GM19043 (cell line): Measurements from ENCODE around the gene PLEKHO1.
"Not testable (repeated sequence)": the region's sequence is repeated elsewhere in the genome, so short reads cannot be mapped to it uniquely, and the experiment has no call there.

Source experiments
- ATAC-seq: cut with Tn5 transposase; IDR thresholded peaks from one replicate; pipeline ENCODE4 v1.9.1; 2021; ENCODE audit warnings: low read depth; ENCODE audit not compliant: unreplicated experiment

PLEKHO1 gene, protein sequence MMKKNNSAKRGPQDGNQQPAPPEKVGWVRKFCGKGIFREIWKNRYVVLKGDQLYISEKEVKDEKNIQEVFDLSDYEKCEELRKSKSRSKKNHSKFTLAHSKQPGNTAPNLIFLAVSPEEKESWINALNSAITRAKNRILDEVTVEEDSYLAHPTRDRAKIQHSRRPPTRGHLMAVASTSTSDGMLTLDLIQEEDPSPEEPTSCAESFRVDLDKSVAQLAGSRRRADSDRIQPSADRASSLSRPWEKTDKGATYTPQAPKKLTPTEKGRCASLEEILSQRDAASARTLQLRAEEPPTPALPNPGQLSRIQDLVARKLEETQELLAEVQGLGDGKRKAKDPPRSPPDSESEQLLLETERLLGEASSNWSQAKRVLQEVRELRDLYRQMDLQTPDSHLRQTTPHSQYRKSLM

DNA sequence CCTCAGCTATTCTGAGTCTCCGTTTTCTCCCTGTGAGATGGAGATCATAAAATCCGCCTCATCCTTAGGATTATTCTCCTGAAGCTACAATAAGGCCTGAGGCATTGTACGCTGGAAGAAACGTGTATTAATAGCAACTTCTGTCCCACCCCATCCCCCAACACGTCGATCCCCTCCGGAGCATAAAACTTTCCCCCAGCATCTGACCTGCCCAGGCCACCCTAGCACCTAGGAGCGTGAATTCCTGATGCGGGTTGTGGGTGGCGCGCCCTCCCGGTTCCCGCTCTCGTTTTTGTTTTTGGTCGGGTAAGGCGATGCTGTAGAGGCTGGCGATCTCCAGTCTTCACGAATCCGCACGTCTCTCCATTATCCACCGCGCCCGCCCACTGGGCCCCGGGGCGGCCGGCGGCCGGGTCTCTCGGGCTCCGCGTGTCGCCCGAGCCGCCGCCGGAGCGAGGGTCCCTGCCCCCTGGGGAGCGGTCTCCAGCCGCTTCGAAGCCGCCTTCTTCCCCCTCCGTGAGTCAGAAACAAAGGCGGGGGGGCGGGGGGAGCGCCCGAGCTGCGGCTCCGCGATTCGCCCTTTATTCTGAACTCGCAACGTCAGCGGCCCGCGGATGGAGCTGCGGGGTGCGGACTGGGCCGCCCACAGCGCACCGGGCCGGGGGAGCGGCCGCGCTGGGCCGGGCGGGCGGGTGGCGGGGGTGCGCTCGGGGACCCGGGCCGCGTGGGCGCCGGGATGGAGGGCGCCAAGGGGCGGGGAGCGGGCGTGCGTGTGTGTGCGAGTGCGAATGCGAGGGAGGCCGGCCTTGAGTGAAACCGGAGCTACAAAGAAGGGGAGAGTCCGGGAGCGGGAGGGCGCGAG lies at the start of gene PLEKHO1:
Gene PLEKHO1, plus strand, starts transcription at position 646 of the 862 bp plus-strand sequence. CDS start 342 bp downstream, outside the sequence.
- no peak for ATAC-seq

DNA sequence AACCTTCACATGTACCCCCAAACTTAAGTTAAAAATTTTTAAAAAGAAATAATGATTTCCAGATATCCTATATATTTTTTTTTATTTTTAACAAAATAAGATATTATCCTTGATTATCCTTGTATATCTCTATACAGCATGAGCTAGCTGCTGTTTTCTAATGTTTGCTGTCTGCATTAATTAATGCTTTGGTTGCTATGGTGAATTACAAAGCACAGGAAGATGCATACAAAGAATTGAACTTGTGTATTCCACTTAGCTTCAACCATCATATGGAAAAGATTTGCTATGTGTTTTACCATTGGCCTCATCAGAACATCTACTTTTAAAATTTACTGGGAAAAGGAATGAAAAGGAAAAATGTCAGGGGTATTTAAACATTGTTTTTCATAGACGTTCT lies 46.7 kb upstream of the PLEKHO1 start:
- ATAC-seq = no peak

DNA sequence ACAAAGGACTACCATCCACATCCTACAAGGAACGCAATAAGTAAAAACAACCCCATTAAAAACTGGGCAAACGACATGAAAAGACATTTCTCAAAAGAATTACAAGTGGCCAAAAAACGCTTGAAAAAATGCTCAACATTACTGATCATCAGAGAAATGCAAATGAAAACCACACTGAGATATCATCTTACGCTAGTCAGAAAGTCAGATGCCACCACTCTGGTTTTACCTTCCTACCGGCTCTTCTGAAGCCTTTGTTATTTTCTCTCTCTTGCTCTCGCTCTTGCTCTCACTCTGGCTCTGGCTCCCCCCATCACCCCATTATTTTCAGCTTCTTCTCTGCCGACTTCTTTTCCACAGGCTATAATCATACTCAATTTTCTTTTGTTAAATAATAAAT lies 43.4 kb upstream of the PLEKHO1 start:
- no peak for ATAC-seq

DNA sequence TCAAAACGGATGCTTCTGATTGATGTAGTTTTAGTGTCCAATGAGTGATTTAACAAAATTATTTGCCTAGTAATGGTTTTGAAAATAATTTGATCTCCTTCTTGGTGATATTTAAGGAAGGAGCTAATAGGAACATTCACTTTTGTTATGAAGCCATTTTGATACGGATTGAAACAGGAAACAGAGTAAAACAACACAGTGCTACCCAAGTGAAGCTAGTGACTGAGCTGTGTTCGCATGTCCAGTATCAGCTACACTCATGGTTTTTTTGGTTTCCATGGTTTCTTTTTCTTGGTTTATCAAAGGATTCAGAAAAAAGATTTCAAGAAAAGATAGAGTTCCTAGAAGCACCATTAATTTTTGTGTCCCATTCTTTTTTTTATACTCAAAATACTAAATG lies 40.1 kb upstream of the PLEKHO1 start:
- ATAC-seq = no peak

DNA sequence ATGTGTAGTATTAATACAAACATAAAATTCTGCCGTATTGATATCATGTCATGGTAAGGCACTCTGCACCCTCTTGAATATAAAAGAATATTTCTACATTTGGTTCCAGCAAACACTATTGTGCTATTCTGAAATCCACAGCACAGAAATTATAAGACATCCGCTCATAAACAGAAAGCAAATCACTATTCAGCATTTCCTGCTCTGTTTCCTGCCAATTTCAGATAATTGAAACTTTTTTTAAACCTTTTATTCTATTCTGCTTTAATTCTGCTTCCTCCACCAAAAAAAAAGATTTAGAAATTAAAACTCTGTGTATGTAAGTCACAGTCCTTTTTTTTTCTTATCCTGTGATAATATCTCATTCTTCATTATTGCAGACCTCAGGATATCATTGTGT lies 39.6 kb upstream of the PLEKHO1 start:
- ATAC-seq = no peak

DNA sequence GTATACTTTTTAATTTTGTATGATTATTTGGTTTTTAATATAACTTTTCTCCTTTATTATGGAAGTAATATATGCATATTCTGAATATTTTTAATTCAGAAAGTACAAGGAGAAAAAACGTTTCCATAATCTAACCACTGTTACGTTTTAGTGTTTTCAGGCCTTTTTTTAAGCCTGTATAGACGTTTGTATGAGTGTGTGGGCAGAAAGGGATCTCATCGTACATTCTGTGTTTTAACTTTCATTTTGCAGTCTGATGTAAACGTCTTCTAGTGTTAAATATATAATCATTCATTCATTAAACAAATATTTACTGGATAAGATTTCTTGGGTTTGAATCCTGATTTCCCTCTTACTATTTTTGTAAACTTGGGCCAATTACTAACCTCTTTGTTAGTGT lies 38.0 kb upstream of the PLEKHO1 start:
- ATAC-seq = no peak

DNA sequence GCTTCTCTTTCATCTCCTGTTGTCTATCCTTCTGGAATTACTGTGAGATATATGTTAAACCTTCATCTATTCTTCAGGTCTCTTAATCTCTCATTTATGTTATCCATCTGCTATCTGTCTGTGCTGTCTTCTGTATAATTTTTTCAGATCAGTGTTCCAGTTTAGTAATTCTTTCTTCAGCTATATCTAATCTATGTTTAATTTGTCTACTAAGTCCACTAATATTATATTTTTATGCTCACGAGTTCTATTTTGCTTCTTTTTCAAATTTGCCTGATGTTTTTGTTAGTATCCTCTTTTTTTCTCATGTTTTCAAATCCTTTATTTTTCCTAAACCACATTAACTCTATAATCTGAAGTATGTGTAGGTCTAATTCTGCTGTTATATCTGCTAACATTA lies 34.6 kb upstream of the PLEKHO1 start:
- no peak for ATAC-seq

DNA sequence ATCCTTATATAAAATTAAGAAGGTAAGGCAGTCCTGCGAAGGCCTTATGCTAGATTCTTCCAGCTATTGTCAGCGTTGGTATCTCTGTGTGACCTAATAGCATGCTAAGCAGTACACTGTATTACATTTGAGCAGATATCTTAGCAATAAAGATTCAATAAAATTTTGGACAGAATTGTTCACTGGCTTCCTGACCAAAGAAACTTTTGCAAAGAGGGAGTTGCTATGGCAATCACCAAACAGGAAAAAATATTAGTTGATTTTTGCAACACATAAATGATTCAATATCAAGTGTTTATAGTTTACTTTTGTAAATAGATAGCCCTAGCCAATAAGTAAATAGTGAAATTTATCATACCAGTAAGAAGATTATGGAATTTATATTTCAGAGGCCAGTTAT lies 31.0 kb upstream of the PLEKHO1 start:
- no peak for ATAC-seq

DNA sequence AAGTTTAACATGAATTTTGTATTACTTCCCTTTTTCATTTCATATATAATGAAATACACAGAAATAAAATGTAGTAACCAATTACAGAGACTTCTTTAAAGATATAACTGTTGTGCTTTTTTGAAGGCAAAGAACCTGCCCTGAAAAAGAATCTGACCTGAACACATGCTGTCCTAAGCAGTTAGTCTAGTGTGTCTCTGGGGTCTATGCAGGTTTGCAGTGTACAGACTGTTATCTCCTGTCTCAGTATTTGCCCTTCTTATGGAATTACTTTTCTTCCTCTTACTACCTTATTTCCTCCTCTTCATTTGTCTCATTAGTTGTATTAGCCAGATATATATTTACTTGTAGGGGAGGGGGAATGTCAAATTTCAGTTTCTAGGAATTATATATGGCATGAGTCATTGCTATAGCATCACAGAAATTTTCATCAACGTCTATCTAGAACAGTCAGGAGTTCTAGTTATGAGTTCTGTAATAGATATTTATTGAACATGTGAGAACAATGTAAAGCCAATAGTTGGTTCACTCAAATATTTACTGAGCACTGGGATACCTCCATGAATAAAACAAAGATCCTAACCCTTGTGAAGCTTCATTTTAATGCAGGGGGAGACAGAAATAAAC lies 28.4 kb upstream of the PLEKHO1 start:
- ATAC-seq = no peak

DNA sequence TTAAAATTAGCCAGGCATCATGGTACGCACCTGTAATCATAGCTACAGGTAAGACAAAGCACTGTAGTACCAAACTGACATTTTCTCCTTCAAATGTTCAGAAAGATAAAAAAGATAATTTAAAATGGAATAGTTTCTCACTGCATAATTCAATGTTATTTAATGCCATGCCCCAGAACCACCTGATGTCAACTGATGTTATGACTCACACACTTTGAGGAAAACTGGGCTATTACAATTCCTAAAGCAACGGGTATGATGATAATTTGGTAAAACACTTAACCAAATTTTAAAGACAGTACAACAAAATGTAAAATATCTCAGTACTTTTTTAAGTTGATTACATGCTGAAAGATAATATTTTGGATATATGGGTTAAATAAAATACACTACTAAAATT lies 22.9 kb upstream of the PLEKHO1 start:
- no peak for ATAC-seq

DNA sequence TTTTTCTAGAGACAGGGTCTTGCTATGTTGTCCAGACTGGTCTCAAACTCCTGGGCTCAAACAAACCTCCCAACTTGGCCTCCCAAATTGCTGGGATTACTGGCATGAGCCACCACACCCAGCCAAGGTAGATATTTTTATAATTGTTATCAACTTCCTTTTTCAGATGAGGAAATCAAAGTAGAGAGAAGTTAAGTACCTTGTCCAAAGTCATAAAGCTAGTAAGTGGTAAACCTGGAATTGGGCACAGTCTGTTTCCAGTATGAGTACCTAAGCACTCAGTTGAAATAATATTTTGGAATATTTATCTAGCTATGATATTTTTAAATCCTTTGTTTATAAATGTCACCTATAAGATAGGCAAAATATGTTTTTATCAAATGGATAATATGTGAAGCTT lies 22.3 kb upstream of the PLEKHO1 start:
- no peak for ATAC-seq

DNA sequence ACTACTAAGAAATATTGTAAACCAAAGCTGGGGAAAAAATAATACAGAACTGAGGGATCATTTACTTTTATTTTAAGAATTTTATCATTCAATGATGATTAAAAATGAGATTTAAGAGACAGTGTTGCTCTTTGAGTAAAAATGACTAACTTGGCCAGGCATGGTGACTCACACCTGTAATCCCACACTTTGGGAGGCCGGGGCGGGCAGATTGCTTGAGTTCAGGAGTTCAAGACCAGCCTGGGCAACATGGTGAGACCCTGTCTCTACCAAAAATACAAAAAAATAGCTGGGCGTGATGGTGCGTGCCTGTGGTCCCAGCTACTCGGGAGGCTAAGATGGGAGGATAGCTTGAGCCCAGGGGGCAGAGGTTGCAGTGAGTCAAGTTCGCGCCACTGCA lies 21.8 kb upstream of the PLEKHO1 start:
- no peak for ATAC-seq

DNA sequence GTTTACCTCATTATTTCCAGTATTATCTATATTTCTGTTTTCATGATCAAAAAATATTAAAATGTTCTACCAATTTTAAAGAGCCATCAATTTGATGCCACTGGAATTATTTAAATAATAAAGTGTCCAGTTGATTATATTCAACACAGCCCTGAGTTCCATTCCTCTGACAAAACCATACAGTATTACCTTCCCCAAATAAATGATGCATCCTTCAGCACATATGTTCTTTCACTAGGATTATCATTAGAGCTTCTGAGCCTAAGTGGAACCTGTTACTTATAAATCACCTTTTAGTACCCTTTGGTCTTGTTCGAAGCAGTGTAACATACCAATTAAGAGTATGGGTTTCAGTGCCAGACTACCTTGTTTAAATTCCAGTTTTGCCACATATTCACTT lies 17.3 kb upstream of the PLEKHO1 start:
- ATAC-seq = no peak

DNA sequence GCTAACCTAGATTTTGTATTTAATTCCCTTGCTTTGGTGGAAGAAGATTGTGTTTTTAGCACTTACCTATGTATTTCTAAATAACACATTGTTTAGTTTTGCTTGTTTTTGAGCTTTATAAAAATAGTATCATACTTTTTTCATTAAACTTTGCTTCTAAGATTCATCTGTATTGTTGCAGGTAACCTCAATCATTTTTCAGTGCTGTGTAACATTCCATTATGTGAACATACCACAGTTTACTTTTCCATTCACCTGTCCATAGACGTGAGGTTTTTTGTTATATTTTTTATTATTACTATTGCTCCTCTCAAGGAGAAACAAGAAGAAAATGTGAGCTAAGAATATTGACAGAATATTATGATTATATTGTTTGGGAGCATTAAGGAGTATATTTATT lies 15.2 kb upstream of the PLEKHO1 start:
- no peak for ATAC-seq

DNA sequence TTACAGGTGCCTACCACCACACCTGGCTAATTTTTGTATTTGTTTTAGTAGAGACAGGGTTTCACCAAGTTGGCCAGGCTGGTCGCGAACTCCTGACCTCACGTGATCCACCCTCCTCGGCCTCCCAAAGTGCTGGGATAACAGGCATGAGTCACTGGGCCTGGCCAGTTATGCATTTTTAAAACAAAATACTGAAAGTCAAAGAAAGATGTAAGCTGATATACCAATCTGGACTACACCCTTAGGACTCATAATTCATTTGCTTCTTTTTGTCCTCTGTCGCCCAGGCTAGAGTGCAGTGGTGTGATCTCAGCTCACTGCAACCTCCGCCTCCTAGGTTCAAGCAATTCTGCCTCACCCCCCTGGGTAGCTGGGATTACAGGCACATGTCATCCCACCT lies 14.3 kb upstream of the PLEKHO1 start:
- ATAC-seq = not testable (repeated sequence)

DNA sequence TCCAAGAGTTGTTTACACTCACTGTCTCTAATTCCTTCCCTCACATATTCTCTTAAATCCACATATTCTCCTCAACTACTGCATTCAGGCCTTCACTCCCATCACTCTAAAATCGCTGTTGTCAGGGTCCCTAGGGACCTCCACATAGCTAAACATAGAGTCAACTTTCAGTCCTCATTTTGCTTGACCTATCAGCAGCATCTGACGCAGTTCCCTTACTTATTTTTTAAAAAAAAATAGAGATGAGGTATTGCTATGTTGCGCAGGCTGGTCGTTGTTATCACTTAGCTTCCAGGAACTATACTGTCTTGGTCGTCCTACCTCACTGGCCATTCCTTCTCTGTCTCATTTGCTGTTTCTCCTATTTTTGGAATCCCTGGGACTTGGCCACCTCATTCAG lies 11.7 kb upstream of the PLEKHO1 start:
- no peak for ATAC-seq

DNA sequence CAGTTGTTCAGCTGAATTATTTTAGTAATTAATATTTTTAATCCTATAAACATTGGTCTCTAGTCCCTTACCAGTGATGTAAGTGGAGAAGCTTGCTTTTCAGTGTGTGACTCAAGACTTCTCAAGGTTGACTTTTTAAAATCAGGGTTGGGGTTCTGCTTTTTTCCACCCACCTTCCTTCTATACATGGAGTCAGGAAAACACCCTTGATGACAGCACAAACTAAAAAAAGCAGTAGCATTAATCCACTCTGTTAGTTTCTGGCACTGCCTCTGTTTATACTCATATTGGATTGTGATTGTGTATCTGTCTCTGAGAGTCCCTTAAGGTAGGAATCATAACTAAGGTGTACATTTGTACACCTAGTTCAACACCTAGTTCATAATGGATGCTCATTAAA lies 8.3 kb upstream of the PLEKHO1 start:
- ATAC-seq = no peak

DNA sequence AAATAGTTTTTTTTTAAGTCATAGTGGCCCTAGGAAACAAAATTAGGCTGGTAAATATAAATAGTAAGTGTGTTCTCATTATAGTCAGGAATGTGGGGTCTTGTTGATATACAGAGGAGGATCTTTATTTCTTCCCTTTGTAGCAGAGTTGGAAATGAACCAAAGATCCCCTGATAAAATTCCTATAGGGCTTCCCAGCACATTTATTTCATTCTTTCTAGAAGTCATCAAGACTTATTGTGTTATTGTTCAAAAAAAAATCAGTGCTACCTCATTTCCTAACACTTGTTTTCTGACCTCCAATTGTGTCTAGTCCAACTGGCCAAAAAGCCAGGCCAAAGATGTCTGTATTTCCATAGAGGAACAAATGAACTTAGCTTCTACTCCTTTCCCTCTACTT lies 7.6 kb upstream of the PLEKHO1 start:
- no peak for ATAC-seq

DNA sequence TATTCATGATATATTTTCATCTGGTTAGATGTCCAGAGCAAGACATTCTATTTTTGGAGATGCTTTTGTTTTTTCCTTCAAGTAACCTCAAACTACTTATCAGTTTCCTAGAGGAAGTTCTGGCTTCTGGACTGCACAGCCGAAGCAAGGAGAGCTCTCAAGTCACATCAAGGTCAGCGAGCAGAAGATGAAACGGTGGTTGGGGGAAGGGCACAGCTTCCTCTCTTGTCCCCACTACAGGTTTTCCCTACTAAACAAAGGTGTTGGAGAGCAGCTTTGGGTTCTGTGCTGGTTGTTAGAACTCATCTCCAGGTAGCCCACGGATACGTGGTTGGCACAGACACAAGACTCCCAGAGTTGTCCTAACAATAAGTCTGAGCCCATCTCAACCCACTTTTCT lies 5.1 kb upstream of the PLEKHO1 start:
- ATAC-seq = no peak

DNA sequence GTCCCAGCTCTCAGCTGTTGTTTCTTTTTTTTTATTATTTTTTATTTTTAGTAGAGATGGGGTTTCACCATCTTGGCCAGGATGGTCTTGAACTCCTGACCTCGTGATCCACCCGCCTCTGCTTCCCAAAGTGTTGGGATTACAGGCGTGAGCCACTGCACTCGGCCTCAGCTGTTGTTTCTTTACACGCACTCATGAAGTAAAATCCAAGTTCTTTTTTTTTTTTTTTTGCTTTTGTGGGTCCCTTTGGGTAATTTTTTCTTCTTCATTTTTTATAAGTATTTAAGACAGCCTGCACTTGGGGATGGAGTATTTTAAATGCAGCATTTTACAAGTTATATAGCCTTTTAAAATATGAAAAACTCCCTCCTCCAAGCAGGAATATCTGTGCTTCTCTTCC lies 3.7 kb upstream of the PLEKHO1 start:
- not testable (repeated sequence) for ATAC-seq

DNA sequence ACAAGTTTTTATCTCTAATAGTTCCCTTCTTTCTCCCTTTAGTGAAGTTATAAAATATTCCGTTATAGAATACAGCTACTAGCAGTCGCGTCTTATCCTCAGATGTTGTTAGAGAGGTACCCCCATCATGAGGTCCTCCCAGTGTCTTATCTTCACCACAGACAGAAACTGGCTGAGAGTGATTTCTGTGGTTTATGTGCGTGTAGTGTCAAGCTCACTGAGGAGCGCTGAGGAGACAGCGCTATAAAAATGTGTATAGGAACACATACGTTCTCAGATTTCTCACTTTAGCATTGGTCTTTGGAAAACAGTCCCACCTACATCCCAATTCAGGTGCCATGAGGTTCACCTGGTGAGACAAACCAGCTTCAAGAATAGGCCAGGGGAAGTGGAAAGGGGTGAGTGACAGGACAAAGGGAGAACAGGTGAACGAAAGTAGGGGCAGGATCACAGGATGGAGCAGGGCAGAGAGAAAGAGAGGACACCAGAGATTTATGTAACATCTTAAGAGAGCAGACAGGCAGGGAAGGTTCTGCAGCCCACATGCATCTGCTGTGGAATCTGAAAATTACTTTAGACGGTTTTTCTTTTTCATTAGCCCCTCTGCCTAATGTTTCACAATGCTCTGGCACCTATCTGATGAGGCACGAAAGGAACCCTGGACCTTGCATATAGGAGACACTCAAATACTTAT lies 2.7 kb upstream of the PLEKHO1 start:
- ATAC-seq = no peak
